HCT116 (cell line): ENCODE results near the gene PRM2. TPM values are rescaled to one million over a fixed set of nuclear protein-coding genes. Genes with fewer than 3 reads are reported as not detected.

Experiments used
- ATAC-seq: fragments of 200-7000 bp; cut with Tn5 transposase; 2 replicates; pipeline ENCODE4 v1.9.1; 2020; ENCODE audit warnings: mild to moderate bottlenecking, moderate library complexity
- BruUV-seq: library from RNA; stranded (reverse); fragments of 400-500 nt; replicated peaks from 2 replicates; lab custom pipeline; 2021; lab: Mats Ljungman, UMichigan
- CTCF ChIA-PET: fragments of 300-600 bp; sonication (Branson Sonifier 250); formaldehyde crosslinking; loops from one replicate; lab custom pipeline; 2021; ENCODE audit warnings: antibody characterized with exemption; lab: Charles Lee
- POLR2A ChIA-PET: fragments of 300-600, 350-600 bp; sonication (Branson Sonifier 250); formaldehyde crosslinking; loops from one replicate; lab custom pipeline; 2021; ENCODE audit warnings: antibody characterized with exemption; lab: Charles Lee
- RAD21 ChIA-PET, 2 experiments: fragments of 300-600 bp; sonication (Branson Sonifier 250); formaldehyde crosslinking; loops; one replicate each; lab custom pipeline; 2023; ENCODE audit warnings: low total read pairs in 2 of 2; ENCODE audit not compliant: uncharacterized antibody in 2 of 2, unreplicated experiment in 2 of 2, low non-redundant PET in 1 of 2; lab: Charles Lee
- DNase-seq: peaks from one replicate; pipeline ENCODE4 v3.0.0-alpha.2; 2010; ENCODE audit warnings: low read depth, low spot score
- H2AFZ ChIP-seq: fragments of 200-600 bp; shearing (Covaris generic), sonication (generic); 2 replicates; pipeline ENCODE4 v1.6.1; 2017; ENCODE audit warnings: low read depth, mixed run types, mixed read lengths, antibody characterized with exemption, low read length; ENCODE audit not compliant: poor library complexity, severe bottlenecking
- H3K27ac ChIP-seq: 2 replicates; pipeline ENCODE4 v1.5.1; 2012; ENCODE audit warnings: low read depth, low read length
- H3K27me3 ChIP-seq: fragments of 200-600 bp; sonication (generic); 2 replicates; pipeline ENCODE4 v1.6.1; 2016; ENCODE audit warnings: mixed run types, low read length, mixed read lengths; ENCODE audit not compliant: insufficient read depth
- H3K36me3 ChIP-seq, 2 experiments: fragments of 200-500 bp in 1 of 2; fragments of 200-600 bp in 1 of 2; sonication (Bioruptor generic) in 1 of 2; sonication (generic) in 1 of 2; 2 replicates each; pipeline versions ENCODE4 v1.5.1 to v1.6.1; 2014 to 2016; ENCODE audit warnings: low read length in 2 of 2, inconsistent platforms in 1 of 2, mixed read lengths in 1 of 2, mixed run types in 1 of 2; ENCODE audit not compliant: insufficient read depth in 2 of 2, control insufficient read depth in 1 of 2
- H3K4me1 ChIP-seq, 2 experiments: fragments of 200-600 bp in 1 of 2; sonication (generic) in 1 of 2; 2 replicates each; pipeline versions ENCODE4 v1.5.1 to v1.6.1; 2012 to 2017; ENCODE audit warnings: low read length in 2 of 2, inconsistent platforms in 1 of 2, mild to moderate bottlenecking in 1 of 2, mixed read lengths in 1 of 2, mixed run types in 1 of 2, moderate library complexity in 1 of 2; ENCODE audit not compliant: insufficient read depth in 2 of 2, control insufficient read depth in 1 of 2
- H3K4me2 ChIP-seq: fragments of 200-600 bp; sonication (generic); 2 replicates; pipeline ENCODE4 v1.6.1; 2017; ENCODE audit warnings: mixed run types, low read length, mixed read lengths
- H3K4me3 ChIP-seq, 2 experiments: fragments of 200-600 bp in 1 of 2; sonication (generic) in 1 of 2; replicated peaks in 1 of 2; 2 replicates each; pipeline ENCODE4 v1.5.1; 2011 to 2016; ENCODE audit warnings: low read length in 2 of 2, control low read depth in 1 of 2, low read depth in 1 of 2, mild to moderate bottlenecking in 1 of 2, mixed read lengths in 1 of 2, mixed run types in 1 of 2
- H3K79me2 ChIP-seq: fragments of 200-600 bp; sonication (generic); 2 replicates; pipeline ENCODE4 v1.6.1; 2017; ENCODE audit warnings: mild to moderate bottlenecking, mixed run types, low read length, moderate library complexity, mixed read lengths; ENCODE audit not compliant: insufficient read depth
- H3K9ac ChIP-seq: fragments of 200-600 bp; sonication (generic); 2 replicates; pipeline ENCODE4 v1.6.1; 2016; ENCODE audit warnings: low read length, mixed read lengths
- H3K9me2 ChIP-seq: fragments of 200-600 bp; sonication (generic), shearing (Covaris generic); 2 replicates; pipeline ENCODE4 v1.6.1; 2017; ENCODE audit warnings: mixed run types, mild to moderate bottlenecking, moderate library complexity; ENCODE audit not compliant: insufficient read depth
- H3K9me3 ChIP-seq, 2 experiments: fragments of 200-500 bp in 1 of 2; fragments of 200-600 bp in 1 of 2; sonication (Bioruptor generic) in 1 of 2; sonication (generic) in 1 of 2; 2 replicates each; pipeline ENCODE4 v1.6.1; 2014 to 2017; ENCODE audit warnings: low read length in 2 of 2, mixed read lengths in 2 of 2, inconsistent platforms in 1 of 2, low read depth in 1 of 2, mild to moderate bottlenecking in 1 of 2, mixed run types in 1 of 2, moderate library complexity in 1 of 2; ENCODE audit not compliant: control insufficient read depth in 1 of 2, insufficient read depth in 1 of 2
- H4K20me1 ChIP-seq: fragments of 200-600 bp; sonication (generic), shearing (Covaris generic); 2 replicates; pipeline ENCODE4 v1.6.1; 2017; ENCODE audit warnings: mixed run types, mild to moderate bottlenecking, moderate library complexity; ENCODE audit not compliant: insufficient read depth
- ELF1 ChIP-seq: IDR thresholded peaks from 2 replicates; pipeline ENCODE4 v1.6.1; 2012; ENCODE audit warnings: low read depth, borderline replicate concordance
- EZH2 ChIP-seq: fragments of 200-600 bp; sonication (generic); IDR thresholded peaks from 2 replicates; pipeline ENCODE4 v1.6.1; 2017; ENCODE audit warnings: antibody characterized with exemption, mixed run types
- FOSL1 ChIP-seq: IDR thresholded peaks from 2 replicates; pipeline ENCODE4 v1.6.1; 2012; ENCODE audit warnings: low read depth
- POLR2A ChIP-seq: IDR thresholded peaks from 2 replicates; pipeline ENCODE4 v1.7.0; 2011; ENCODE audit warnings: borderline replicate concordance; ENCODE audit not compliant: insufficient read depth, insufficient read length; ENCODE audit errors: extremely low read depth
- POLR2AphosphoS5 ChIP-seq: IDR thresholded peaks from 2 replicates; pipeline ENCODE4 v1.6.1; 2011; ENCODE audit warnings: mild to moderate bottlenecking, low read depth, low read length, moderate library complexity
- RAD21 ChIP-seq: IDR thresholded peaks from 2 replicates; pipeline ENCODE4 v1.6.1; 2012; ENCODE audit warnings: low read depth, mild to moderate bottlenecking
- REST ChIP-seq: IDR thresholded peaks from 2 replicates; pipeline ENCODE4 v1.6.1; 2012; ENCODE audit warnings: low read depth
- SIN3A ChIP-seq: IDR thresholded peaks from 2 replicates; pipeline ENCODE4 v1.6.1; 2012; ENCODE audit warnings: low read depth
- SP1 ChIP-seq: IDR thresholded peaks from 2 replicates; pipeline ENCODE4 v1.6.1; 2012; ENCODE audit warnings: low read depth
- SRF ChIP-seq: IDR thresholded peaks from 2 replicates; pipeline ENCODE4 v1.6.1; 2012; ENCODE audit warnings: low read depth
- TCF7L2 ChIP-seq: IDR thresholded peaks from 2 replicates; pipeline ENCODE4 v1.7.0; 2011; ENCODE audit warnings: borderline replicate concordance, inconsistent platforms; ENCODE audit not compliant: insufficient read depth, insufficient read length; ENCODE audit errors: extremely low read depth
- YY1 ChIP-seq: IDR thresholded peaks from 2 replicates; pipeline ENCODE4 v1.6.1; 2011; ENCODE audit warnings: low read length, low read depth, moderate library complexity, mild to moderate bottlenecking; ENCODE audit not compliant: insufficient replicate concordance; ENCODE audit errors: extremely low read depth
- ZFX ChIP-seq: fragments of 450-650 bp; IDR thresholded peaks from 2 replicates; pipeline ENCODE4 v1.6.1; 2017
- ZNF274 ChIP-seq: fragments of 200-500 bp; sonication (Bioruptor generic); IDR thresholded peaks from 2 replicates; pipeline ENCODE4 v1.6.1; 2014; ENCODE audit warnings: mild to moderate bottlenecking, low read depth, low read length, inconsistent platforms
- intact Hi-C: fragments of 100-400 bp; cut with micrococcal nuclease; formaldehyde crosslinking; loops from 2 replicates; pipeline ENCODE4 v1.10.0; 2022
- total RNA-seq: library from RNA; stranded (reverse); gene quantifications from one replicate; pipeline ENCODE4 v1.2.1, GENCODE V29; 2021; ENCODE audit not compliant: unreplicated experiment

The PRM2 gene
- total RNA-seq, 1 experiment from 2014 or later, result not detected

- Histone ChIP-seq H3K4me2 (no peak overlapping the region), H3K9ac (no peak overlapping the region), H3K27me3 (no peaks in the 10 kb centered on the region), H3K27ac (no peak overlapping the region), H3K9me2 (no peaks in the 10 kb centered on the region), H3K36me3 (no peaks in the 10 kb centered on the region), H2AFZ (no peak overlapping the region), H3K9me3 (no peaks in the 10 kb centered on the region), H3K4me1 (peaks cover 8 to 12% of the 10 kb centered on the region in 2 experiments; a peak in 3 of 4 replicates), H3K79me2 (no peaks in the 10 kb centered on the region), H4K20me1 (no peaks in the 10 kb centered on the region), H3K4me3 (no peak overlapping the region)
- RAD21 ChIA-PET, result no interaction called here
- CTCF ChIA-PET, result interaction anchor here (0.7 kb wide), 1 partner anchor 212 kb away, joined by 3 read pairs; no protein-coding TSS in a partner anchor
- POLR2A ChIA-PET, result interaction anchor here (0.6 kb wide), 1 partner anchor 100 kb away, joined by 3 read pairs; no protein-coding TSS in a partner anchor
- ATAC-seq (no peak), DNase-seq (no peak)
- intact Hi-C loops, result no loop called here
- TF ChIP-seq POLR2A, result no peak
- no peak for TF ChIP-seq ZFX
- no peak for TF ChIP-seq YY1
- BruUV-seq, result no TSS peak
Measured at GRCh38 chr16:11260596-11260966, 15.7 kb downstream of the PRM2 start.

DNA sequence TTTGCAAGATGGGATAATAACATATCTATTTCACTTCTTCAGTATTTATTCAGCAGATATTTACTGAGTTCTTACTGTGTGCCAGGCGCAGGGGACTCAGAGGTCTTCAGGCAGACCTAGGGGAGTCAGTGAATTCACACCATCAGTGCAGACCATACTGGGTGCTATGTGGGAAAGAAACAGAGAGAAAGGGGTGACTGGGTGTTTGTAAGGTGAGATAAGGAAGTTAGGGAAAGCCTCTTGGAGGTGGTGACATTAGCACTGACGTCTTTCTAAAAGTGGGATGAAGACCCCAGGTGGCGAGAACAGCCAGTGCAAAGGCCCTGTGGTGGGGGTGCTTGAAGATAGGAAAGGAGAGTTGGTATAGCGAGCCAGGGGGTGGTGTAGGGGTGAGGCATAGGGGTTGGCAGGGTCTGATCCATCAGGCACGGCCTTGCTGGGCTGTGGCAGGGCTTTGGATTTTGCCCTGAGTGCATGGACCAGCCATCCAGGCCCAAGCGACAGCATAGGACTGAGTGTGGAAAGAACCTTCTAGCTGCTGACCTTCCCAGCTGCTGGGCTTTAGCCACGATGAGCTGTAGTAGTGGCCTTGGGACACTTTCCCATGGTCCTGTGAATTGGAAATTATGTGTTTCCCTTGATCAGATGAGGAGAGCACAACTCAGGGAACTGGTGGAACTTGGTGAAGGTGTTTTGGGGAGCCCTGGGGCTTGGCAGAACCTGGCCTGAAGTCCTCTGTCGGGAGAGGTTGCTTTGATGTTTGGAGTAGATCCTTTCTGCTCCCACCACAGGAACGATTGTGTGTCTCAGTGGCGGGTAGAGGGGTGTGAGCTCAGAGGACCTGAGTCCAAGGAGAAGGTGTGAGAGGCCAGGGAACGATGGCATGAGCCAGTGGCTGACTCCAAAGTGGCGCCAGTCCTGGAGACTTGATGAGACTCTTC lies 16.4 kb downstream of the PRM2 start:
- Histone ChIP-seq H3K79me2 (no peaks in the 10 kb centered on the region), H3K9me3 (no peaks in the 10 kb centered on the region), H3K9me2 (no peaks in the 10 kb centered on the region), H3K4me2 (no peak overlapping the region), H2AFZ (no peak overlapping the region), H3K36me3 (no peaks in the 10 kb centered on the region), H3K27ac (no peak overlapping the region), H3K27me3 (no peaks in the 10 kb centered on the region), H3K4me3 (no peak overlapping the region), H4K20me1 (no peaks in the 10 kb centered on the region), H3K9ac (no peak overlapping the region), H3K4me1 (peaks cover 8 to 17% of the 10 kb centered on the region in 2 experiments; a peak in 3 of 4 replicates)
- ATAC-seq (no peak), DNase-seq (no peak)
- intact Hi-C loops, result loop anchor here (5.0 kb wide), 2 partner anchors 112 to 552 kb away; no protein-coding TSS in a partner anchor
- no TSS peak for BruUV-seq
- POLR2A ChIA-PET, result no interaction called here
- RAD21 ChIA-PET, result no interaction called here
- CTCF ChIA-PET, result interaction anchor here (1.5 kb wide), 1 partner anchor 289 kb away, joined by 5 read pairs; no protein-coding TSS in a partner anchor
- TF ChIP-seq EZH2, result no peak
- no peak for TF ChIP-seq SRF
- no peak for TF ChIP-seq TCF7L2
- TF ChIP-seq ZNF274, result no peak
- TF ChIP-seq POLR2AphosphoS5, result no peak
- no peak for TF ChIP-seq FOSL1
- TF ChIP-seq SP1, result no peak
- no peak for TF ChIP-seq ZFX
- TF ChIP-seq SIN3A, result no peak
- TF ChIP-seq ELF1, result no peak
- TF ChIP-seq REST, result no peak
- TF ChIP-seq RAD21, result no peak
